HFF-Myc (cell line): ENCODE results near the gene SH3PXD2B.

Experiments used
- DNase-seq: peaks from one replicate; pipeline ENCODE4 v3.0.0-alpha.2; 2011; ENCODE audit warnings: low read depth; ENCODE audit errors: extremely low read depth
- H3K4me3 ChIP-seq: replicated peaks from 2 replicates; pipeline ENCODE4 v1.5.1; 2011; ENCODE audit warnings: low read depth, mild to moderate bottlenecking, control low read depth, low read length
- TF ChIP-seq, protein P1 (sequence below): IDR thresholded peaks from 2 replicates; pipeline ENCODE4 v1.5.1; 2012; ENCODE audit warnings: mild to moderate bottlenecking, low read depth, low read length, control low read depth; ENCODE audit errors: missing control alignments

Gene SH3PXD2B

DNA sequence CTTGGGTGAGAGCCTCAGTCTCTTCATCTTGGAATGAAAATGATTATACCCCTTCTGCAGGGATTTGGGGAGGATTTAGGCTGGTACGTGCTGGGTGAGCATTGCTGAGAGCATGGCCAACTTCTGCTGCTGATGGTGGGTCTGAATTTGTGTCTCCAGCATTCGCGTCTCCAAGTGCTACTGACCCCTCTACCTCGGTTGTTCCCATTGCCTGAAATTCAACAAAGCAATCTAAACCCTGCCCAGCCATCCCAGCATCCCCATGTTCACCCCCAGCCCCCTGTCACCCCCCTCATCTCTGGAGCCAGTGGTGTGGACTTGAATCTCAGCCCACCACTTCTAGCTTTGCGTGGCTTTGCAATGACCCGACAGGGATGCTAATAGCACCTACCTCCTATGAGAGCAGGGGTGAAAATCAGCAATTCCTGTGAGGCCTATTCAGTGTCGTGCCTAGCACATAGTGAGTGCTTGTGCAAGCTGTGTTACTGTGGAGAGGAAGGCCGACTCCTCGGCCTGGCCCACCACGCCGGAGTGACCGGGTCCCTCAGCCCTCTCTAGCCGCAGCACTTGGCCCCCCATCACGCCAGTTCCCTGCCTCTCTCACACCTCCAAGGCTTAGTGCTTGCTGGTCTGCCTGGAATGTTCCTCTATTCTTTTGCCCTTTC, 43.4 kb upstream of the SH3PXD2B start:
- no peak overlapping the region for H3K4me3 ChIP-seq
- DNase-seq = no peak
- TF ChIP-seq, protein P1, sequence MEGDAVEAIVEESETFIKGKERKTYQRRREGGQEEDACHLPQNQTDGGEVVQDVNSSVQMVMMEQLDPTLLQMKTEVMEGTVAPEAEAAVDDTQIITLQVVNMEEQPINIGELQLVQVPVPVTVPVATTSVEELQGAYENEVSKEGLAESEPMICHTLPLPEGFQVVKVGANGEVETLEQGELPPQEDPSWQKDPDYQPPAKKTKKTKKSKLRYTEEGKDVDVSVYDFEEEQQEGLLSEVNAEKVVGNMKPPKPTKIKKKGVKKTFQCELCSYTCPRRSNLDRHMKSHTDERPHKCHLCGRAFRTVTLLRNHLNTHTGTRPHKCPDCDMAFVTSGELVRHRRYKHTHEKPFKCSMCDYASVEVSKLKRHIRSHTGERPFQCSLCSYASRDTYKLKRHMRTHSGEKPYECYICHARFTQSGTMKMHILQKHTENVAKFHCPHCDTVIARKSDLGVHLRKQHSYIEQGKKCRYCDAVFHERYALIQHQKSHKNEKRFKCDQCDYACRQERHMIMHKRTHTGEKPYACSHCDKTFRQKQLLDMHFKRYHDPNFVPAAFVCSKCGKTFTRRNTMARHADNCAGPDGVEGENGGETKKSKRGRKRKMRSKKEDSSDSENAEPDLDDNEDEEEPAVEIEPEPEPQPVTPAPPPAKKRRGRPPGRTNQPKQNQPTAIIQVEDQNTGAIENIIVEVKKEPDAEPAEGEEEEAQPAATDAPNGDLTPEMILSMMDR = no peak

DNA sequence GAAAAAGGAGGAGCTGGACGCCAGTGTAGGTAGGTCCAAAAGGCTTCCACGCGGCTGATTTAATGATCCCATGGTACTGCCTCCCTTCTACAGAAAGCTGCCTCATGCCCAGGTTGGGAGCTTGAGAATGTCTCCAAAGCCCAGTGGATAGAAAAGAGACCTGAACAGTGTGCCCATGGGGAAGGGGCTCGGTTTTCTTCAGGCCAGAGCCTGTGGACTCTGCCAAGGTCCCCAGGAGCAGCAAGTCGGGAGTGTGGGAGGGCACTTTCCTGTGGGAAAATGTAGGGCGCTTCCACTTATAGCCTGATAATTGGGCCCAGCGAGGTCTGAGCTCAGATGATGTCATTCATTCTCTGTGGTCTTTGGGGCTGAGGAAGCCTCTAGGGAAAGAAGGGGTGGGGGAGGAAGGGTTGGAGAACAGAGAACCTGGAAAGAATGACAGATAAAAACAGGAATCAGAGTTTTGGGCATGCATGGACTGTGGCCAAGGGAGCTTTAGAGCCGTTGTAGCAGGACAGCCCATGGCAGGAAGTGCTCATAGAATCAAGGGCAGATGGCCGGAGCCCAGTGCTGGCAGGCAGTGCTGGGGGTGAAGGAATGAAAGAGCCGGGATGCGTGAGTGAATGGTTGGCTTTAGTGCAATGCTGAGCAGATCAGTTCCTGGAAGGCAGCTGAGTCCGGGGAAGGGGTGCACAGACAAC, 42.5 kb upstream of the SH3PXD2B start:
- TF ChIP-seq, protein P1 = no peak
- no peak overlapping the region for H3K4me3 ChIP-seq
- no peak for DNase-seq

DNA sequence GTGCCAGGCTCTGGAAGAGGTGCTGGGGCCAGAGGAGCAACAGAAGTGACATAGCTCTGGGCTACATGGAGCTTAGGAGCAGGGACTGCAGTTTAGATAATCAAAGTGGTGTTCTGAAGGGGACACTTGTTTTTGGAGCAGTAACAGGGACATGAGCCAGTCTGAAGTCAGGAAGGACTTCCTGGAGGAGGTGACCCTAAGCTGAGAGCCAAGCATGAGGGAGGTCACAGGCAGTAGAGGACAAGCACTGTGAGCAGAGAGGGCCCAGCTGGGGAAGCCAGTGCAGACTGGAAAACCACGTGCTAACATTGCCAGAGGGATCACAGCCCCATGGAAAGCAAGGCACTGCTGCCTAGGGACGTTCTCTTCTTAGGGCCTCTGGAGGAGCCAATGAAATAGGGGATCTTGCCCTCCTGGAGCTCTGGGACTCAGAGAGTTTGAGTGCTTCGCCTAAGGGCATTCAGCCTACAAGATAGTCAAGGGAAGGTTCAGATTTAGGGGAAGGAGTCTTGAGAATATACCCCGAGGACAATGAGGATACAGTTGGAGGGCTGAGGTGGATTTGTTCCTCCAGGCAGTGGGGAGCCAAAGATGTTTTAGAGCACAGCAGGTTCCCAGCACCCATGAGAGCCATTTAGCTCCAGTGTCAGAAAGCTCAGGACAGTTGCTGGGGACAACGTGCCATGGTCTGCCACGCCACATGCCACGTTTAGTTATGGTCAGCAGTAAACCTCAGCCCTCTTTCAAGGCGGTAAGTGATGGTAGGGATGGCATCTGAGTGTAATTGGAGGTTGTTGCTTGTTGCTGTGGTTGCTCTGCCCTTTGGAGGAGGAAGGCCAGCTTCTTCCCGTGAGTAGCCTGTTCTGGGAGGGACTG, 40.5 kb upstream of the SH3PXD2B start:
- TF ChIP-seq, protein P1 = no peak
- H3K4me3 ChIP-seq = no peak overlapping the region
- no peak for DNase-seq

DNA sequence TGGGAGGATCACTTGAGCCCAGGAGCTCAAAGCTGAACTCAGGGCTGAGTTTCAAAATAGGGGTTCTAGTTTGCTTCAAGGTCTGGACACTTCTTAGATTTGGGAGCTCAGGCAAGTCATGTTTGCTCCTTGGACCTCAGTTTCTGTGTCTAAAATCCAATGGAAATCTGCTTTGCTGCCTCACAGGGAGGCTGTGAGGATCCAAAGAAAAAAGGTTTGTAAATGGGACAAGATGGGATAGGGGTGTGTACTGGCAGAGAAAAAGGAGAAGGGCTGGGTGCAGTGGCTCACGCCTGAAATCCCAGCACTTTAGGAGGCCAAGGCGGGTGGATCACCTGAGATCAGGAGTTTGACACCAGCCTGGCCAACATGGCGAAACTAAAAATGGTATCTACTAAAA, 39.6 kb upstream of the SH3PXD2B start:
- no peak overlapping the region for H3K4me3 ChIP-seq
- DNase-seq = no peak
- TF ChIP-seq, protein P1 = no peak

DNA sequence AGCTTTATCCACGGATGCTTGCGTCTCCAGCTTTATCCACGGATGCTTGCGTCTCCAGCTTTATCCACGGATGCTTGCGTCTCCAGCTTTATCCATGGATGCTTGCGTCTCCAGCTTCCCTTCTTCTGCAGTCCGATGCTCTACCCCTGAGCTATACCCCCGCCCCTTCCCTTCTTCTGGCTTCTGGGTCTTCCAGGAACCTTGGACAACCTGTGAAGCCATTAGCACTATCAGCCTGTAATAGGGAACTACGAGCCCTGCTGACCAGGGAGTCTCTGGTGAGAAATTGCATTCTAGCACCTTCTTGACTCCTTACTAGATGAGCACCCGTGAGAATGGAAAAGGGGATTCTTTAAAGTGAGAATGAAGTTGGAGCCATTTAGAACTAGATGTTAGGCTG, 39.1 kb upstream of the SH3PXD2B start:
- DNase-seq = no peak
- TF ChIP-seq, protein P1 = no peak

DNA sequence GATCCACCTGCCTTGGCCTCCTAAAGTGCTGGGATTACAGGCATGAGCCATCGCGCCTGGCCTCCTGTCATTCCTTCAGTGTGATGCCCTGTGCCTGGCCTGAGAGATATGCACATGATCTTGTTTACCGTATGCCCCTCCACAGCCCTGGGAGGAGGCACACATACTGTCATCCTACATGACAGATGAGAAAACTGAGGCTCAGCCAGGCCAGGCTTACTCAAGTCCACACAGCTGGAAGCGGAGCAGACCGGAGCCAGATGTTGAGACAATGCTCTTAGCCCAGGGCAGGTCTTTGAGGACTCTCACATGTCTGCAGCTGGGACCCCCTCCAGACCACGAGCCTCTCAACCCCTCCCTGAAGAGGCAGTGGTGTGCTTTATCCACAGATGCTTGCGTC, 38.7 kb upstream of the SH3PXD2B start:
- TF ChIP-seq, protein P1 = no peak
- DNase-seq = no peak
- H3K4me3 ChIP-seq = no peak overlapping the region

More for the DNA sequence above, 39.1 kb upstream of the SH3PXD2B start:
- H3K4me3 ChIP-seq = no peak overlapping the region
